ENCODE measurements around the gene IQSEC2. TPM values are rescaled to one million over a fixed set of nuclear protein-coding genes. Genes with fewer than 3 reads are reported as not detected.

The IQSEC2 gene
- total and polyA plus RNA-seq, 2 of the 8 experiments (the other 6 are each of a cell fraction or from before 2014, with no cell fraction given) = 6.1 to 54.9 TPM

GRCh38 chrX:53324803-53325202, 43.4 kb upstream of the IQSEC2 start:
- 100% methylated on average over 1 of the region's 1 CpG; no CpG with 5 or more reads in 1 of the 2 experiments for WGBS, 2 experiments (ENCODE audit: extremely low coverage in 1 of 2, insufficient coverage in 1 of 2, insufficient read length in 1 of 2, insufficient replicate concordance in 2 of 2, low coverage in 1 of 2, low lambda C conversion rate in 2 of 2, missing lambda C conversion rate in 1 of 2)
- TF ChIP-seq RFX5 (IDR thresholded peaks at IDR 0.05; ENCODE audit: borderline replicate concordance, low read depth, low read length) (no peak), CEBPB (IDR thresholded peaks at IDR 0.05; ENCODE audit: low read depth, low read length) (no peak), TAF7 (optimal IDR thresholded peaks at IDR 0.05; ENCODE audit: borderline replicate concordance, low read depth, low read length) (no peak)

More at GRCh38 chrX:53324803-53325202, 43.4 kb upstream of the IQSEC2 start:
- peaks cover 0 to 2% of the 10 kb centered on the region in 2 experiments; a peak in 1 of 4 replicates for H3K79me2 ChIP-seq (ENCODE audit: control insufficient read depth in 1 of 2, insufficient read depth in 2 of 2, low read length in 2 of 2)
- no peak overlapping the region for H3K27ac ChIP-seq (ENCODE audit: low read depth, low read length)
- H3K4ac ChIP-seq (replicated peaks; ENCODE audit: insufficient read length, low read depth, low read length) = no peak overlapping the region
- H3K4me2 ChIP-seq (ENCODE audit: insufficient read depth in 1 of 2, low read depth in 2 of 2, low read length in 2 of 2) = no peak overlapping the region
- CTCF ChIA-PET (ENCODE audit: partially characterized antibody) = no interaction called here
- FAIRE-seq (no peak), DNase-seq (ENCODE audit: low read depth in 1 of 2, low spot score in 2 of 2) (no peak)
- no peak overlapping the region for H3K56ac ChIP-seq (replicated peaks; ENCODE audit: insufficient read length, low read depth, low read length)
- no peak overlapping the region for H2BK20ac ChIP-seq (ENCODE audit: low read length)
- H4K20me1 ChIP-seq (replicated peaks in 1 of 2; ENCODE audit: control insufficient read depth in 1 of 2, insufficient read depth in 2 of 2, low read length in 2 of 2) = no peaks in the 10 kb centered on the region
- no peak overlapping the region for H3K4me3 ChIP-seq (ENCODE audit: extremely low read depth in 1 of 4, insufficient read depth in 2 of 4, low read depth in 3 of 4, low read length in 4 of 4)
- H2BK15ac ChIP-seq (ENCODE audit: low read length) = no peak overlapping the region
- H2BK12ac ChIP-seq (ENCODE audit: low read depth, low read length) = no peak overlapping the region
- peaks cover 1 to 20% (median 12%) of the 10 kb centered on the region in 4 experiments; a peak in 6 of 7 replicates for H3K27me3 ChIP-seq (replicated peaks in 1 of 4; ENCODE audit: control insufficient read depth in 3 of 4, extremely low read depth in 1 of 4, insufficient read depth in 3 of 4, low read length in 3 of 4)
- no peak overlapping the region for H2AK5ac ChIP-seq (ENCODE audit: low read depth, low read length)
- H3K4me1 ChIP-seq (replicated peaks in 1 of 4; ENCODE audit: control insufficient read depth in 3 of 4, insufficient read depth in 4 of 4, low read length in 3 of 4) = peaks cover 0 to 11% (median 4%) of the 10 kb centered on the region in 4 experiments; a peak in 4 of 7 replicates
- no peak overlapping the region for H2BK5ac ChIP-seq (ENCODE audit: low read depth, low read length)
- H4K8ac ChIP-seq (ENCODE audit: extremely low read depth, insufficient read depth, low read length) = no peak overlapping the region
- no peak overlapping the region for H4K5ac ChIP-seq (ENCODE audit: insufficient read length, low read depth, low read length)
- H3K23me2 ChIP-seq (ENCODE audit: low read depth, low read length) = peaks cover 8% of the 10 kb centered on the region; the same call in 1 of the 2 replicates
- H3K23ac ChIP-seq (ENCODE audit: insufficient read length) = no peak overlapping the region
- no peak overlapping the region for H3K18ac ChIP-seq (ENCODE audit: extremely low read depth, low read length)
- H3K36me3 ChIP-seq (ENCODE audit: control insufficient read depth in 2 of 4, insufficient read depth in 4 of 4, low read length in 3 of 4) = no peaks in the 10 kb centered on the region
- no peak overlapping the region for H2AFZ ChIP-seq (ENCODE audit: low read length)
- POLR2A ChIA-PET (ENCODE audit: partially characterized antibody) = no interaction called here
- no peaks in the 10 kb centered on the region for H3K9me3 ChIP-seq (ENCODE audit: insufficient read depth in 2 of 2, low read depth in 1 of 2, low read length in 1 of 2)
- H3K9ac ChIP-seq (replicated peaks in 1 of 4; ENCODE audit: extremely low read depth in 1 of 4, low read depth in 3 of 4, low read length in 3 of 4) = no peak overlapping the region
- no peaks in the 10 kb centered on the region for H3K79me1 ChIP-seq (ENCODE audit: low read depth, low read length)
- no peak overlapping the region for H3K14ac ChIP-seq (ENCODE audit: insufficient read length)
- no peak overlapping the region for H4K91ac ChIP-seq (replicated peaks; ENCODE audit: insufficient read length, low read length)
- no peak overlapping the region for H2BK120ac ChIP-seq (replicated peaks; ENCODE audit: low read depth, low read length)

Data from H1 (cell line).